ENCODE results near the gene KBTBD13. TPM values are rescaled to one million over a fixed set of nuclear protein-coding genes. Genes with fewer than 3 reads are reported as not detected.

Gene KBTBD13
- total and polyA plus RNA-seq, 4 donors: 0.04 to 0.23 (median 0.18) TPM

DNA sequence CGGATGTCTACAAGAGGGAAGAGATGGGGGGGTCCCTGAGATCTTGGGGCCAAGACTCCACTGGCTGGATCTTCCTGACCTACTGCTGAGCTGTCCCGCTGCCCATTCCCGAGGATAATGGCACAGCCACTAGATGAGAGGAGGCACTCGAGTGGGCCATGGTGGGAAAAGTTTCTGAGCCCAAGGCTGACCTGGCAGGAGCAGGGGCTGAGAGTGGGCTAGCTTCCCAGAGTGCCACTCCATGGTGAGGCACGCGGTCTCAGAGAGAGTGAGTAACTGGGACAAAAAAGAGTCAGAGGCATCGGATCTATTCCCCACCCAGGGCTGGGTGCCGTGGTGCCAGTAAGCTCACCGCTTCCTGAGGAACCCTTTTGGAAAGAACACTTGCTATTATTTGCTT lies 20.4 kb upstream of the KBTBD13 start:
- H3K4me3 ChIP-seq: no peak overlapping the region
- peak overlapping the region in 1 of 2 donors; percentile 2 for H3K27ac ChIP-seq (ENCODE audit: low read depth in 1 of 2, low read length in 1 of 2)
- peaks cover 0 to 53% (median 8%) of the 10 kb centered on the region in 5 donors for H3K4me1 ChIP-seq (ENCODE audit: control insufficient read depth in 5 of 5, insufficient read depth in 5 of 5, low read length in 5 of 5)
- no peak overlapping the region for H3K9ac ChIP-seq (ENCODE audit: insufficient read depth in 1 of 2, low read length in 2 of 2)
- TF ChIP-seq, protein P1, sequence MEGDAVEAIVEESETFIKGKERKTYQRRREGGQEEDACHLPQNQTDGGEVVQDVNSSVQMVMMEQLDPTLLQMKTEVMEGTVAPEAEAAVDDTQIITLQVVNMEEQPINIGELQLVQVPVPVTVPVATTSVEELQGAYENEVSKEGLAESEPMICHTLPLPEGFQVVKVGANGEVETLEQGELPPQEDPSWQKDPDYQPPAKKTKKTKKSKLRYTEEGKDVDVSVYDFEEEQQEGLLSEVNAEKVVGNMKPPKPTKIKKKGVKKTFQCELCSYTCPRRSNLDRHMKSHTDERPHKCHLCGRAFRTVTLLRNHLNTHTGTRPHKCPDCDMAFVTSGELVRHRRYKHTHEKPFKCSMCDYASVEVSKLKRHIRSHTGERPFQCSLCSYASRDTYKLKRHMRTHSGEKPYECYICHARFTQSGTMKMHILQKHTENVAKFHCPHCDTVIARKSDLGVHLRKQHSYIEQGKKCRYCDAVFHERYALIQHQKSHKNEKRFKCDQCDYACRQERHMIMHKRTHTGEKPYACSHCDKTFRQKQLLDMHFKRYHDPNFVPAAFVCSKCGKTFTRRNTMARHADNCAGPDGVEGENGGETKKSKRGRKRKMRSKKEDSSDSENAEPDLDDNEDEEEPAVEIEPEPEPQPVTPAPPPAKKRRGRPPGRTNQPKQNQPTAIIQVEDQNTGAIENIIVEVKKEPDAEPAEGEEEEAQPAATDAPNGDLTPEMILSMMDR (IDR thresholded peaks at IDR 0.05; ENCODE audit: control extremely low read depth, extremely low read depth): no peak
- H3K36me3 ChIP-seq (ENCODE audit: control insufficient read depth in 4 of 4, insufficient read depth in 4 of 4, low read length in 4 of 4): peaks cover 0 to 79% (median 36%) of the 10 kb centered on the region in 4 donors
- no peaks in the 10 kb centered on the region for H3K9me3 ChIP-seq (ENCODE audit: control insufficient read depth in 4 of 4, insufficient read depth in 3 of 4, low read length in 3 of 4)
- H3K27me3 ChIP-seq (ENCODE audit: control insufficient read depth in 3 of 3, insufficient read depth in 3 of 3, low read length in 2 of 3): no peaks in the 10 kb centered on the region
- ATAC-seq (ENCODE audit: insufficient read depth, low FRiP score) (no peak), DNase-seq (no peak)
- WGBS, 2 donors: 70 to 77% methylated on average over 9 of the region's 9 CpGs

DNA sequence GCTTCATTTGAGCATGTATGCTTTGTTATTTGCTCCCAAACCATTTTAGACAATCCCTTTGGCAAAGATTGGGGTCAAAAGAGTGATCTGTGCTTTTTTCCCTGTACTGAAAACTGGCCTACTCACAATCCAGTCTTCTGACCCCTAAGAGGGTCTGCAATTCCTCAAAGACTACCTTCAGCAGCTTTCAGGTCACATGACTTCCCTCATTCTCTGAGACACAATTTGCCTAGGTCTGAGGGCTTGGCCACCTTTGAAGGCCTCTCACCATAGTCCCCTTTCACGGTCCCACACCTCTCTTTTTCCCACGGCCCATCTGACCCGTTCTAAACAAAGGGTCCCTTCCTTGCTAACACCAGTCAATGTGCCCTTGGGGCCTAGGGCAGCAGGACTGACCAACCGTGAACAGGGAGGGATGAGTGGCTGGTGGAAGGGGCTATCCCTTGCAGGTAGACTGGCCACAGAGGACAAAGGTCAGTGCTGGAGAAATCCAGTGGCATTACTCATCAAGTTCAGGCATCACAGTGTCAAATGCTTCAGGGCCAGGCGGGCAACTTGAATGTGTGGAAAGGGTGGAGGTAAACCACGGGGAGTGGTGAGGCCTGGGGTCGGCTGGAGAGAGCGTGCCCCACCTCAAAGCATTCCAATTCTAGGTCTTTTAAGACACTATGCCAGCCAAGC lies 19.5 kb upstream of the KBTBD13 start:
- Histone ChIP-seq H3K27ac (ENCODE audit: low read depth in 1 of 2, low read length in 1 of 2) (peak overlapping the region in 1 of 2 donors; percentile 28), H3K4me3 (no peak overlapping the region), H3K4me1 (ENCODE audit: control insufficient read depth in 5 of 5, insufficient read depth in 5 of 5, low read length in 5 of 5) (peaks cover 0 to 62% (median 8%) of the 10 kb centered on the region in 5 donors), H3K9me3 (ENCODE audit: control insufficient read depth in 4 of 4, insufficient read depth in 3 of 4, low read length in 3 of 4) (no peaks in the 10 kb centered on the region), H3K9ac (ENCODE audit: insufficient read depth in 1 of 2, low read length in 2 of 2) (peak overlapping the region in 1 of 2 donors; percentile 33), H3K27me3 (ENCODE audit: control insufficient read depth in 3 of 3, insufficient read depth in 3 of 3, low read length in 2 of 3) (no peaks in the 10 kb centered on the region), H3K36me3 (ENCODE audit: control insufficient read depth in 4 of 4, insufficient read depth in 4 of 4, low read length in 4 of 4) (peaks cover 0 to 74% (median 33%) of the 10 kb centered on the region in 4 donors)
- TF ChIP-seq, protein P1 (IDR thresholded peaks at IDR 0.05; ENCODE audit: control extremely low read depth, extremely low read depth): no peak
- DNase-seq: no peak
- no peak for ATAC-seq (ENCODE audit: insufficient read depth, low FRiP score)
- WGBS, 2 donors: 74 to 84% methylated on average over 8 of the region's 8 CpGs

DNA sequence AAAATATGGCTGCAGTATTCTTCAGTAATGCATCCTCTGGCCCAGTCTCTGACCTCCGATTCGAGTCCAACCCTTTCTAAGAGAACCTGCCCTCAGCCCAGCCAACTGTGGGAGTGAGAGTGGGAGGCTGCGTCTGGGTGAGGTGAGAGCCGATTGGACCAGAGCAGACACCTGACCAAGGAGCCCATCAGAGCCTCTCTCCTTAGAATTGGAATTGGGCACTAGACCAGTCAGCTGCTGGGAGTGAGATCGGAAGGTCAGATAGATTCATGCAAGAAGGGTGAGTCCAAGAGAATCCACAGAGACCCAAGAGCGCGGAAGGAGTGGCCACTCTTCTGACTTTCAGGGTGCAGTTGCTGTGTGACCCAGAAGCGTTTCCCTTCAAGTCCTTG lies 19.0 kb upstream of the KBTBD13 start:
- DNase-seq (no peak), ATAC-seq (ENCODE audit: insufficient read depth, low FRiP score) (no peak)
- no peaks in the 10 kb centered on the region for H3K9me3 ChIP-seq (ENCODE audit: control insufficient read depth in 4 of 4, insufficient read depth in 3 of 4, low read length in 3 of 4)
- H3K36me3 ChIP-seq (ENCODE audit: control insufficient read depth in 4 of 4, insufficient read depth in 4 of 4, low read length in 4 of 4): peaks cover 0 to 75% (median 34%) of the 10 kb centered on the region in 4 donors
- H3K9ac ChIP-seq (ENCODE audit: insufficient read depth in 1 of 2, low read length in 2 of 2): no peak overlapping the region
- peaks cover 0 to 67% (median 8%) of the 10 kb centered on the region in 5 donors for H3K4me1 ChIP-seq (ENCODE audit: control insufficient read depth in 5 of 5, insufficient read depth in 5 of 5, low read length in 5 of 5)
- H3K4me3 ChIP-seq: no peak overlapping the region
- H3K27ac ChIP-seq (ENCODE audit: low read depth in 1 of 2, low read length in 1 of 2): no peak overlapping the region
- TF ChIP-seq, protein P1 (IDR thresholded peaks at IDR 0.05; ENCODE audit: control extremely low read depth, extremely low read depth): no peak
- H3K27me3 ChIP-seq (ENCODE audit: control insufficient read depth in 3 of 3, insufficient read depth in 3 of 3, low read length in 2 of 3): no peaks in the 10 kb centered on the region
- WGBS, 2 donors: 83 to 90% methylated on average over 8 of the region's 8 CpGs

Data from lung (tissue), 12 donors.